ENCODE data around the gene RFX3.
"Not testable (repeated sequence)": the region's sequence is repeated elsewhere in the genome, so short reads cannot be mapped to it uniquely, and the experiment has no call there.

RFX3 gene

DNA sequence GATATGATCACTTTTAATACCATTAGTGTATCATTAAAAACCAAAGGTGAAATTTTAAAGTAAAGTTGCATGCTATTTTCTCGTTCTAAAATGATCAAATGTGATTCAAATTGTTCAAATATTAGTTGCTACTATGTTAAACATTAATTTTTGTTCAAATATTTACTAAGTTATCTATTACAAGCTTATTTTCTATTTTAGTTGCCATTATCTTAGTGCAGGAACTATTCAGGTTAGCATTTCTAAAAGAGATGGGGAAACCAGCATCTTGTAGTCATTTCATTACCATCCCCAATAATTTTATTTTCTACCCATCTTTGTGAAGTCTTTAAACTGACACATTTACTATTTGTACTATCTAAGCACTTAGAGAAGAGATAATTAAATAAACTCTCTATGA is 166.0 kb downstream of the RFX3 start:
- no peak for DNase-seq (ENCODE audit: low read depth in 2 of 2, low spot score in 1 of 2)

DNA sequence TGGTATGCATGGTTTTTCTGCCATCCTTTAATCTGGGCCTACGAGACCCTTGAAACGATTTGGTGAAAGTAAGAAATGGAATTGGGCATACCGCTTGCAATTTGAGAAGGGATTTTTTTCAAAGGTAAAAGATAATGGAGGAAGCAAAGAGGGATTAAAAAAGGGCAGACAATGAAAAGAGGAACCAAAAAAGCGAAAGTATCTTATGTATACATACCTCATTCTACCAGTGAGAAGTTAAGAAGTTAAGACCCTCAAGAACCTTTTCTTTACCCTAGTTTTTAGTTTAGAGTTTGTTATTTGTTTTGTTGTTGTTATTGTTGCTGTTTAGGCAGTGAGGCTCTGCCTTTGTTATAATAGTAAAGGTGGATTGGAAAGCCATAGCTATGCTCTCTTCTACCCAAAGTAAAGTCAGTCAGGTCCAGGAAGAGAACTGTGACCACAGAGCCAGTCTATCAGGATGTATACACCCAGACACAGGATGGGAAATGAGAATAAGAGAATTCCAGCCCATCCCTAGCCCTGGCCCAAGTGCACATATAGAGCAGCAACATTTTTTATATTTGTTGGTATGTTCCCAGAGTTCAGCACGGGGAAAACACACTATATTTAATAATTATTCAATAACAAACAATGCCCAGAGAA is 166.6 kb downstream of the RFX3 start:
- no peak for DNase-seq (ENCODE audit: low read depth in 2 of 2, low spot score in 1 of 2)

DNA sequence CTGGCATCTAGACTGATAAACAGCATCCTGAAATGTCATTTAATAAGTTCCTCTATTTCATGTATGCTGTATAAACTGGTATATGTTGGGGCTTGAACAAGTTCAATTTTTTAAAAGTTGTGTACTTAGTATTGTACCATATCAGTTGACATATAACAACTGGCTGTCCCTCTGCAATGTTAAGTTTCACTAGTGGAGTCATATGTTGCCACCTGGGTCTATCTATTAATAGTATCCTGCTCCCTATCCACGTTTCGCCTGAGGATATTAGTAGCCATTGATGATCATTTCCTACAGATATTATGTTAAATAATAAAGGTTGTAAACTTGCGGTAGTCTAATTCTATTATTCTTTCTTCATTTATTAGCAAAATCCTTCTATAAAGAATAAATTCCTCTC is 177.6 kb downstream of the RFX3 start:
- DNase-seq (ENCODE audit: low read depth in 2 of 2, low spot score in 1 of 2), result no peak

DNA sequence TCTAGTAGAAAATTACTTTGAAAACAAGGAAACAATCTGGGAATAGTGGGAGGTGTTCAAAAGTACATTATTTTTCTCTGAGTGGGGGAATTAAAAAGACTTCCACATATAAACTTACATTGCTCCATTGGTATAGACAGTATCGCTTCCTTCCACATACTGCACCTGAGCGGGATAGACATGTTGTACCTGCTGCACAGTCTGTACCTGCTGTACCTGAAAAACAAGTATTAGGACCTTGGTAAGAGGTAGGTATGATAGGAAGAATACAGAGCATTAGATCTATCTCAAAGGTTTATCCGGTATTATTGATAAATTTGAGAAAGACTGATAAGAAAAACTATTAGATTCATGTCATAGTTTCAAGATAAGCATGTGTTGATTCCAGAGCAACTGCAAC is 179.3 kb downstream of the RFX3 start:
- no peak for DNase-seq (ENCODE audit: low read depth in 2 of 2, low spot score in 1 of 2)

DNA sequence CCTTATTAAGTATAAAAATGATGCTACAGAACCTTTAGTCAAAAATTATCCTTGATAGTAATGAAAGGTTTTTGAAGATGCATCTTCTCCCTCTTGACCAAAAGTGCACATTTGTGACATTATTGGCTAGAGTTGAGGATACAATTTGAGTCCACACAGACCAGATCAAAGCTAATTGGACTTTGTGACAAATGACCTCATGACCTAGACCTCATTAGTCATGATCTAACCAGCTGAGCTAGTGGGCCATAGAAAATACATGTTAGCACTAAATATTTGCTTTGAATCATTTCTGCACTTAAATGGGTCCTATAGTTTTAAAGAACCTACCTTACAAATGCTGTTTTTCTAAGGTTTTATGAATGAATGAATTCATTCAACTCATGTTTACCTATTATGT is 182.1 kb downstream of the RFX3 start:
- DNase-seq (ENCODE audit: low read depth in 2 of 2, low spot score in 1 of 2), result no peak

DNA sequence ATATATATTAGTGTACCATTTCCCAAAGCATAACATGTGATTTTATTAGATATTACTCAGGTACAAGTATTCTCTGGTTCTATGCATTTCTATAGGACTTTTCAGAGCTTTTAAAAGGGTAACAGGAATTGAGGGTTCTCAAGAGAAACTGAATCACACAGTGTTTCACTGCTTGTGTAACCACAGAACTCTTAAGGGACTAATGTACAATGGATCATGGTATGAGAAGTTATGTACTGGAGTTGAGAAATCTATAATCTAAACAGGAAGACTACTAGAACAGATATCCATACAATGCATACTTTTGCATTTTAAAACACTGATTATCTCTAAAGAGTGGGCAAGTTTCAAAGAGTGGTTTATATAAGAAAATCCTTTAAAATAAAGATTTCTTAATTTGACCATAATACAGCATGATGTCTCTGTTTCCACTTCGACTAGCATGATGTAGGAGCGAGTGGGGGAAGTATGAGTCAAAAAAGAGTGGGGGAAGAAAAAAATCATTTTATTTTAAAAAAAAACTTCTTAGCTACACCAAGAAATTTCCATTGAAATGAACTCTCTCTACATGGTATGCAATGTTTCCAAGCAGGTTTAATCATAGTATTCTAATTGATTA is 183.5 kb downstream of the RFX3 start:
- DNase-seq (ENCODE audit: low read depth in 2 of 2, low spot score in 1 of 2), result no peak

DNA sequence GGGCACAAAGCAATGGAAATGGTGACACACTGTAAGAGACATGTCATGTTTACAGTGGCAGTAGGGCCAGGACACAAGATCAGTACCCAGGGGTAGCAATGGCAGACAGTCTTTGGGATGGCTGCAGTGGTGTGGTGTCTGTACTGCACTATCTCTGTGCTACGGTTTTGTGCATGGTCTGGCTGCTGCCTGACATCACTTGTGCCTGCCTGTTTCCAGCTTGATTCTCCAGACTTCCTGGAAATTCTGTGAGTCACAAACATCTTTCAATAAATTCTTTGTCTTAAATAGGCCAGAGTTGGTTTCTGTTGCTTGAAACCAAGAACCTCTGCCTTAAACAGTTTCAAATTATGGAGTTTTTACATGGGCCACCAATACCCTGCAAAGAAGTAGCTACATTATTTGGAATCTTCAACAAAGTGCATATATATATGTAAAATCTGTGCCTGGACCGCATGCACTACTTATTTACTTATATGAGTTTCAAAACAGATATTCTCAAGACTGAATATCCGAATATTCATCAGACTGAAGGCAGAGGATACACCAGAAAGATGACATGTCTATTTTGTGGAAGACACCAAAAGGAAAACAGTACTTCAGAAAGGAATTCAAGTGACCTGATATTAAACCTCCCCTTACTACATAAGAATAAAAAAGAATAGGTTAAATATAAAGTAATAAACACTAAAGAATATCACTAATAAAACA is 188.1 kb downstream of the RFX3 start:
- no peak for DNase-seq (ENCODE audit: low read depth in 2 of 2, low spot score in 1 of 2)

DNA sequence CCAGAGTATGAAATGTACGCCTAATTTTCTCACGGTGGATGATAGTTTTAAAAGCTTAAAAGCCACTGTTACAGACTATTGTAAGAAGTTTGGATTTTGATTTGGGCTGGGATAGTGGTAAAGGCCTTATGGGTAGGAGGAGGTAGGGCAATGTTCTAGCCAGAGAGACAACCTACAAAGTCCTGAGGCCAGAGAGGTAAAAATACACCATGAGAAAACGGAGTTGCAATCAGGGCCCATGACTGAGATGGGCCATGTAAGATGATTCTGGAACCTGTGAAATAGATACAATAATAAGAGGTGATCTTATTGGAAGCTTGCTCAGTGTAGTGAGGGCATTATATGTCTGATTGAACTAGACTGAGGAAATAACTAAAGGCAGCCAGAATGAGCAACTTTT is 188.8 kb downstream of the RFX3 start:
- no peak for DNase-seq (ENCODE audit: low read depth in 2 of 2, low spot score in 1 of 2)

DNA sequence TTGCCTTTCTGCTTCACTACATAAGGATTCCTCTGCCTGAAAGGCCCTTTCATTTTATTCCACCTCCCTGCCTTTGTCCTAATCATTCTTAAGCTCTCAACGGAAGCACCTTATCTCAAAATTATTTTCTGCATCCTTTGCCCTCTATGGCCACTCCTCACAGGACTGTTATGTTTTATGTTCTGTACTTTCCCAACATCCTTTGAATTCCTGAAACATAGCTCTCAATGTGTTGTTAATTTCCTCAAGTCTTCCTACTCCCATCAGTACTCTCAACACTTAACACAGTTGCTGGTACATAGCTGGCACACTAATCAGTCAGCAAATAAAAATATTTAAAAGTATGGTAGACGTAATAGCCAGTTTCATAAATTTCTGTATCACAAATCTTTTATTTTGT is 193.0 kb downstream of the RFX3 start:
- no peak for DNase-seq (ENCODE audit: low read depth in 2 of 2, low spot score in 1 of 2)

DNA sequence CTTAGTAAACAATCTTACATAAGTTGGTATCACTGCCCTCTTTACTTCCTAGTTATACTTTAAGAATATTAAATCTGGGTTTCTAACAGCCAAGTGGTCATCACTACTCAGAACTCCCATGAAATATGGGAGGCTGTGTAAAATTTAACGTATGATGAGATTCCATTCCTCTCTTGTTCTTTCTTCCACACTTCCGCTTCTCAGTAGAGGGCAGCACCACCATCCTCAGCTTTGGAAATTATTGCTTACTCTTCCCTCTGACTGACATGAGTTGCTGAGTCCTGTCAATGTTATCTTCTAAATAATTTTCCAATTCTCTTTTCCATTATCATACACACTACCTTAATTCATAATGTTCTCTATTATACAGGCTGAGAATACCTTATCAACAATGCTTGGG is 194.0 kb downstream of the RFX3 start:
- no peak for DNase-seq (ENCODE audit: low read depth in 2 of 2, low spot score in 1 of 2)

DNA sequence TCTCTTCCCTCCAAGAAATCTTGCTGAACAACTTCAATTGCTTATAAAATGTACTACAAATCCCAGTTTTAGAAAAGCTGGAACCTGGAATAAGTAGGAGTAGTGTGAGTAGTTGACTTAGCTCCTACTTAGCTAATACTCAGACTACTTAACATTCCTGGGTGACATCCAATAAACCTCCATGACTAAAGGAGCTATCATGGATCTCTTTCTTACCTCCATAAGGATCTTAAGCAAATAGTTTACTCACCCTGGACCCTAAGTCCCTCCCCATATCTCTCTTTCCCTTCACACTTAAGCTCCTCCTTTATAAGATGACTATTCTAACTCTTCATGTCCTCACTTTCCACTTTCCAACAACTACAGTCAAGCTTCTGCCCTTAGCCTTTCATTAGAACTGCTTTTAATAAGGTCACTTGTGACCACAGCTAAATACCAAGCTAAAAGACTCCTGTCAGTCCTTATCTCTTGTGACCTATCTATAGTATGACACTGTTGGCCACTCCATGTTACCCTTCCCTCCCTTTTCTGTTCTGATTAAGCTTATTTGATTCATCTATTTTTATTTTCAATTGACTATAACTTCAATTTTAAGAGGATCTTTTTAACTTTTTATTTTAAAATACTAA is 194.9 kb downstream of the RFX3 start:
- no peak for DNase-seq (ENCODE audit: low read depth in 2 of 2, low spot score in 1 of 2)

DNA sequence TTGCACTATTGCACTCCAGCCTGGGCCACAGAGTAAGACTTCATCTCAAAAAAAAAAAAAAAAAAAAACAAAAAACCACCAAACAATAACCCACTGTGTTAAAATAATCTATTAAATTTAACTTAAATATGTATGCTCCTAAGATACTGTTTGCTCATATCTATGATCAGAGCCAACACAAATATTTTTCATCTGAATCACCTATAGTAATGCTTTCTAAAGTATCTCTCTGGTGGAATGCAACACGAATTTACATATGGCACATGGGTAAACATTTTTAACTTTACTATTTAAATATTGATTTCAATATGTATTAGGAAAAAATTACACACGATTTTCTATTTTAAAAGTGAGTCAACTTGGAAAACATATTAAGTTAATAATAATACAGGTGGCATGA is 196.4 kb downstream of the RFX3 start:
- no peak for DNase-seq (ENCODE audit: low read depth in 2 of 2, low spot score in 1 of 2)

DNA sequence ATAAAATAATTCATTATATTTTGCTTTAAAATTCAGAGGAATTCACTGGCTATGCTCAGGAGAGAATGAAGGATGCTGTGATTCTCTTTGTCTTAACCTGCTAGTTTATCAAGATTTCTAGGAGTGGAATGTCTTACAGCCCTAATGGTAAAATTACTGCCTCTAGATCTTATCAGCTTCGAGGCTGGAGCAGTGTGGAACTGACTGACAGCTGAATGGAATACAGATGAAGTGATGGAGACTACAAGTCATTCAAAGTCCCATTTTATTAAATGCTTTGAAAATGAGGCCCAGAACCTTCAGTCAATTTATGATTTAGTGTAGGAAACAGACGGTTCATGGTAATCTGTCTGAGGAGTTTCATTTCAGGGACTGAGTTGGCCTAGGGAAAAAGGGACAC is 202.1 kb downstream of the RFX3 start:
- no peak for DNase-seq (ENCODE audit: low read depth in 2 of 2, low spot score in 1 of 2)

DNA sequence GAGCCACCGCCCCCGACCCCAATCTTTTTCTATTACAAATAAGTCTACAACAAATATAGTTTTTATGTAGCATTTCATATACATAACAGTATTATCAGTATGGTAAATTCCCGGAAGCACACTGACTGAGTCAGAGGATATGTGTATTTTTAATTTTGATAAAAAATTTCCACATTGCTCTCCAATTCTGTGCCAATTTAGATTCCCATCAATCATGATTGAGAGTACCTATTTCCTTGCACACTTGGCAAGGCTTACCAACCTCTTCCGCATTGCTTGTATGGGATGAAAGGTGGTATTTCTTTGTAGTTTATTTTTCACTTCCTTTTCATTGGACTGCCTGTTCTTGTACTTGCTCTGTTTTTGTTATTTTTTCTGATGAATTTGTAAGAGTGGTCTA is 204.6 kb downstream of the RFX3 start:
- no peak for DNase-seq (ENCODE audit: low read depth in 2 of 2, low spot score in 1 of 2)

DNA sequence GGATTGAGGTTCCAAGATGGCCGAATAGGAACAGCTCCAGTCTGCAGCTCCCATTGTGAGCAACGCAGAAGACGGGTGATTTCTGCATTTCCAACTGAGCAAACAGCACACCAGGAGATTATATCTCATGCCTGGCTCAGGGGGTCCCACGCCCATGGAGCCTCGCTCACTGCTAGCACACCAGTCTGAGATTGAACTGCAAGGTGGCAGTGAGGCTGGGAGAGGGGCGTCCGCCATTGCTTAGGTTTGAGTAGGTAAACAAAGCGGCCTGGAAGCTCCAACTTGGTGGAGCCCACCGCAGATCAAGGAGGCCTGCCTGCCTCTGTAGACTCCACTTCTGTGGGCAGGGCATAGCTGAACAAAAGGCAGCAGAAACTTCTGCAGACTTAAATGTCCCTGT is 213.2 kb downstream of the RFX3 start:
- DNase-seq (ENCODE audit: low read depth in 2 of 2, low spot score in 1 of 2), result not testable (repeated sequence)

DNA sequence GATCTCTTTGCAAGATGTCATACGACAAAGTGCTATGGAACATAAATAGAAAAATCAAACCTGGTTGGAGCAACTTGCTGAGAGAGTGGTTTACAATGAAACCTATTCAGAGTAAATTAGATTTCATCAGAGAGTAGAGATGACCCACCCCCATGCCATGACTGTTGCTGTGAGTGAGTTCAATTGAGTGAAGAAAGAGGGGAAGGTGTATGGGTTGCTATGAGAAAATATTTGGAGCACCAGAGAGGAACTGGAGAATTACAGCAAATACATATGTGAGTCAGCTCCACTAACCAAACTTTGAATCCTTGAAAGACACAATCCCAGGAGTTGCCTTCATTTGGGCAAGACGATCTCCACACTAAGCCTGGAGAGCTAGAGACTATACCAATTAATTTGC is 217.2 kb downstream of the RFX3 start:
- DNase-seq (ENCODE audit: low read depth in 2 of 2, low spot score in 1 of 2), result no peak

DNA sequence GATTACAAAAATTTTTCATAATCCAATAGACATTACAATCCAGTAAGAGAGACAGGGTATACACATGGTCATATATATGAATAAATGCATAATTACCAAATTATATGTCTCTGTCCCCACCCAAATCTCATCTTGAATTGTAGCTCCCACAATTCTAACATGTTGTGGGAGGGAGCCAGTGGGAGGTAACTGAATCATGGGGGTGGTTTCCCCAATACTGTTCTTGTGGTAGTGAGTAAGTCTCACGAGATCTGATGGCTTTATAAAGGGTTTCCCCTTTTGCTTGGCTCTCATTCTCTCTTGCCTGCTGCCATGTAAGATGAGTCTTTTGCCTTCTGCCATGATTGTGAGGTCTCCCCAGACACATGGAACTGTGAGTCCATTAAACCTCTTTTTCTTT is 221.4 kb downstream of the RFX3 start:
- DNase-seq (ENCODE audit: low read depth in 2 of 2, low spot score in 1 of 2), result not testable (repeated sequence)

DNA sequence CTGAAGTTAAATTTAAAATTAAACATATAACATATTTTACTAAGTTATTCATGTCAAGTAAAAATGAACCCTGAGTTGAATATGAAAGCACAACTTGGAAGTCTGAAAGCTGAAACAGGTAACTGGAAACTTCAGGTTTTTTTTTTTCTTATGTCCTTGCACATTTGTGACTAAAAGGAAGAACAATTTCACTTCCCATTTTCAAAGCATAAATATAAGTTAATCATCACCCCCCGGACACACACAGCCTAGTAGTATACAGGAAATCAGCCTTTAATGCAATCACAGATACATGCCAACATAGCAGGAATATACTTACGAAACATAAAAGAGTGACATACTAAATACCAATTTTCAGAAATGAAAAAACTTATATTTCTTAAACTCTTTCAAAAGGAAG is 225.9 kb downstream of the RFX3 start:
- no peak for DNase-seq (ENCODE audit: low read depth in 2 of 2, low spot score in 1 of 2)

DNA sequence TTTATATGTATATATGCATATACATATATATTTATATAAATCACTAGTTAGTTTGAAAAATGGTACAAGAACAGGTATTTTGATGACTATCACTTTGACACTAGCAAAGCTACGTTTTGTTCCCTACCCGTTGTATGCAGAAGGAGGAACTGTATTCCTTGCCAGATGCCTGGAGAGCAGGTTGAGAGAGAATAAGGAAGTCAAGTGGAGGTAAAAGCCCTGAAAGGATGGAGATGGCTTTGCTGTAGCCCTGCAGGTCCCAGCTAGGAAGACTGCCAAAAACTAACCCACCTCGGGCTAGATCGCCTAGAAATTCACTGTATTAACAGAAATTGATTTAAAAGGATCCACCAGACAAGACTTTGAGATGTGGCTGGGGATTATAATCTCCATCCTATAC is 229.3 kb downstream of the RFX3 start:
- DNase-seq (ENCODE audit: low read depth in 2 of 2, low spot score in 1 of 2), result no peak

DNA sequence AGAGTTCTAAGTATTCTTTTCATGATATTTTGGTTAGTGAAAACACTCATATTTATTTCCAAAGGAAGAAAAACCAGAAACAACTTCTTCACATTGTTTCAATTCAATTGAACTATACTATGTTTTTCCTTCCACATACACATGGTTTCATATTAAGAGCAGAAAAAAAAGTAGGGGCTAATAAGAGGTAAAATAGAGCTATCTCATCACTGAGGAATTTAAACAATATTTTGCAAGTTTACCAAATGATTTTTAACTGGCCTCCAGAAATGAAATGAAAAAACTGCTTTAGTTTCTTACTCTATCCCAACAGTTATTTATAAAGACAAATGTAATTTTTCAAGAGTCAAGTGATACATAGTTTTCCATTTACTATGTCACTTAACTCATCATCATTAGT is 233.5 kb downstream of the RFX3 start:
- DNase-seq (ENCODE audit: low read depth in 2 of 2, low spot score in 1 of 2), result no peak

DNA sequence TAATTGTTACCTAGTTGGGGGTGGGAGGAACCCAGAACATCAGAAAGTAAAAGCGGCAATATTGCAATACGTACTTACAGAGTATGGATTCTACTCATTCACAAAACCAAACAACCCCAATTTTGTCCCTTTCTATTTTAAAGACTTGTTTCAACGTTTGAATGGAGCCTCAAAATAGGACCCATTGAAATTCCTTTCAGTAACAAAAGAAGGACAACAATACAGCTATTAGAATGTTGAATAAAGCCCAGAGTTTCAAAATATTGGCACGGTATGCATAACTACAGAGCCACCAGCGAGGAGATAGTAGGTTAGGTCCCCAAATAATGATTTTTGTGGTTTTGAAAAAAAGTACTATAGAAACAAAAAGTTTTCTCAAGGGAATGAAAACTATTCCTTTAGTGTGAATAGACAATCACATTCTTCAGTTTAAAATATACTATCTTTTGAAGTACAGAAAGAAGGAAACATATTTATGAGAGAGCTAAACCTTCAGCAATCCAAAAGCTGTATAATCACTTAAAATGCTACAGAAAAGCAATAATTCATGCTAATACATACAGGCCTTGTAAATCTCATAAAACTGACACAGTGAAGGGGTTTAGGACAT is 235.5 kb downstream of the RFX3 start:
- DNase-seq (ENCODE audit: low read depth in 2 of 2, low spot score in 1 of 2), result no peak

DNA sequence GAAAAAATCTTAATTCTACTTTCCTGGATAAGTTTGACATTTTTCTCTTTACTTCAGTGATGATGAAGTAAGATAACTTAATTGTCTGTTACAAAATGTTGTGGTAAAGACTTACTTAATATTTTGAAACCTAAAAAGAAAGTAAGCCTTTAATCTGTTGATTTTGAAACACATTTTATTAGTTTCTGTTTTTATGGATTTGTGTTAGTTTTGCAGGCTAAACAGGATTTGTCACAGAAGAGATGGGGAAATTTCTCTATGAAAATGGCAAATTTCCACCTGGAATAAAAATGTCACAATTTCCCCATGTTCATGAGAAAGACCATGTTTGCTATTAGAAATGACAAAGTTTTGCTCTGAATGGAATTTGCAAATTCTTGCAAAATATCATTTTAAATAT is 237.1 kb downstream of the RFX3 start:
- DNase-seq (ENCODE audit: low read depth in 2 of 2, low spot score in 1 of 2), result no peak

Measured in stimulated activated CD8-positive, alpha-beta memory T cell treated with anti-CD3 and anti-CD28 coated beads, Interleukin-4, amount 100 ng/mL, for 4 hours (primary cell).